GM10847 (cell line): ENCODE data around the gene SKP1.

Experiments
- POLR2A ChIP-seq: IDR thresholded peaks from 2 replicates; pipeline ENCODE4 v1.6.1; 2011; ENCODE audit not compliant: insufficient read length; ENCODE audit errors: extremely low read depth

SKP1 gene

GRCh38 chr5:134176511-134177368, at the start of gene SKP1:
SKP1 (minus strand) TSS chr5:134176950; CDS start chr5:134174022, 2,928 bp downstream.
- peak; percentile 99 for TF ChIP-seq POLR2A

- peak; percentile 61 for TF ChIP-seq POLR2A
Observed at GRCh38 chr5:134225780-134226440, 49.2 kb upstream of the SKP1 start, which contains the start of gene PPP2CA. PPP2CA (minus strand) TSS chr5:134226073; CDS start chr5:134225861, 212 bp downstream.

GRCh38 chr5:134224888-134225779, 48.4 kb upstream of the SKP1 start:
- TF ChIP-seq POLR2A = no peak

GRCh38 chr5:134223406-134224248, 46.9 kb upstream of the SKP1 start:
- no peak for TF ChIP-seq POLR2A

GRCh38 chr5:134215757-134216156, 39.0 kb upstream of the SKP1 start:
- TF ChIP-seq POLR2A = no peak

- no peak for TF ChIP-seq POLR2A
Observed at GRCh38 chr5:134209477-134210245, 32.9 kb upstream of the SKP1 start.

- TF ChIP-seq POLR2A = no peak
Observed at GRCh38 chr5:134207696-134208095, 30.9 kb upstream of the SKP1 start.

- no peak for TF ChIP-seq POLR2A
Observed at GRCh38 chr5:134206627-134207160, 29.9 kb upstream of the SKP1 start.

GRCh38 chr5:134204575-134204974, 27.8 kb upstream of the SKP1 start:
- no peak for TF ChIP-seq POLR2A

GRCh38 chr5:134203630-134204029, 26.9 kb upstream of the SKP1 start:
- TF ChIP-seq POLR2A = no peak

- TF ChIP-seq POLR2A = no peak
Observed at GRCh38 chr5:134195666-134196065, 18.9 kb upstream of the SKP1 start.

GRCh38 chr5:134189031-134189430, 12.3 kb upstream of the SKP1 start:
- TF ChIP-seq POLR2A = no peak

GRCh38 chr5:134188092-134188491, 11.3 kb upstream of the SKP1 start:
- no peak for TF ChIP-seq POLR2A
